CD4-positive, alpha-beta T cell treated with Interleukin-15 for 1 hour (primary cell): ENCODE measurements around the gene PCARE.

Source experiments
- DNase-seq: peaks from one replicate; pipeline ENCODE4 v3.0.0-alpha.2; 2020

PCARE gene

GRCh38 chr2:29061616-29062015 is 12.7 kb downstream of the PCARE start:
- DNase-seq: no peak

- DNase-seq: no peak
These were observed 13.1 kb downstream of the PCARE start for GRCh38 chr2:29061176-29061575.

DNA sequence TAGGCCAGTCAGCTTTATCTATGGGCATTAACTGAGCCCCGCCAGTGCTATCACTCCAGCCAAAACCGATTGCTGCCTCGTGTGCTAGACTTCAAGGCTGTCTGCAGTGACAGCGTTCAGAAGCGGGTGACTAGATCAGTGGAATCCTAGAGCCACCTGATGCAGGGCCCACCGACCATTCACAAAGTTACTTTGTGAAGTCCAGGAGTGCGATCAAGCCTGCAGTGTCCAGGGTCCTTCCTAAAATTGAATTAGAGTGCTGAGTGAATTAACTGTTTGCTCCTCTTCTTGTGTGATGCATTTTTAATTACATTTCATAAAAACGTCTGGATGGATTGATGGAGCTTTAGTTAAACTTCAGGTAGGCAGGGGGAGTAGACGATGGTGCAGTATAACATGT is 13.9 kb downstream of the PCARE start:
- no peak for DNase-seq

GRCh38 chr2:29059624-29060023 is 14.7 kb downstream of the PCARE start:
- no peak for DNase-seq

- DNase-seq: no peak
These were observed 17.3 kb downstream of the PCARE start for GRCh38 chr2:29057006-29057405.

DNA sequence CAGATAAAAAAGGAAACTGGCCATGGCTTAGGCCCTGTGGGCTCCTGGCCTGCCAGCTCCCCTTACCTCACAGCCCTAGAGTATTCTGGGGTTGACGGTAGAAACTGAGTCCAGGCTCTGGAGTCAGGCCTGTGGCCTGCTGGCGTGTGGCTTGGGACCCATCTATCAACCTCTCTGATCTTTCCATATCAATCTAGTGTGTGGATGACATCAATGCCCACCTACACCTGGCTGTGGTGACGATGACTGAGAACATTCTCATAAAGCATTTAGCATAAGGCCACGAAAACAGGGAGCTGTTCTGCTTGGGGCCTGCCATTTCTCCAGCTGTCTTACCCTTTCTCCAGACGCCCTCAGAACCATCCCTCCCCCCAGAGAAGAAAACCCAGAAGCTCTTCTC is 17.9 kb downstream of the PCARE start:
- DNase-seq: no peak

DNA sequence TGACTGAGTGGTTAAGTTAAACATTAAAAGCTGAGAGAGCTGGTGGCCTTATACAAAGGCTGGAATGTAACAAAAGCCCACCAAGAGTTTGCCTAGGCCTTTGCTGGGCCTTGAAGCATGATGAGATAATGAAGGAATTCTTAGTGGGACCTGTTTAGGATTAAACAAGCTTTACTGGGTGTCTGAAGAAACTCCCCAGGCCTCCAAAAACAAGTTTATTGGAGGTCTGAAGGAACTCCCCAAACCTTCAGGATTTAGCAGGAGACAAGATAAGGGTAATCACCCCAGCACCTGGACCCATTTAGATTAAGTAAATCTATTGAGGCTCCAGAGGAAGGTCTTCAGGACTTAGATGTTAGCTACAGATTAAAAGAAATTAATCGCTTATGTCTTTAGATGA is 18.7 kb downstream of the PCARE start:
- DNase-seq: no peak

GRCh38 chr2:29054430-29054829 is 19.9 kb downstream of the PCARE start:
- no peak for DNase-seq

DNA sequence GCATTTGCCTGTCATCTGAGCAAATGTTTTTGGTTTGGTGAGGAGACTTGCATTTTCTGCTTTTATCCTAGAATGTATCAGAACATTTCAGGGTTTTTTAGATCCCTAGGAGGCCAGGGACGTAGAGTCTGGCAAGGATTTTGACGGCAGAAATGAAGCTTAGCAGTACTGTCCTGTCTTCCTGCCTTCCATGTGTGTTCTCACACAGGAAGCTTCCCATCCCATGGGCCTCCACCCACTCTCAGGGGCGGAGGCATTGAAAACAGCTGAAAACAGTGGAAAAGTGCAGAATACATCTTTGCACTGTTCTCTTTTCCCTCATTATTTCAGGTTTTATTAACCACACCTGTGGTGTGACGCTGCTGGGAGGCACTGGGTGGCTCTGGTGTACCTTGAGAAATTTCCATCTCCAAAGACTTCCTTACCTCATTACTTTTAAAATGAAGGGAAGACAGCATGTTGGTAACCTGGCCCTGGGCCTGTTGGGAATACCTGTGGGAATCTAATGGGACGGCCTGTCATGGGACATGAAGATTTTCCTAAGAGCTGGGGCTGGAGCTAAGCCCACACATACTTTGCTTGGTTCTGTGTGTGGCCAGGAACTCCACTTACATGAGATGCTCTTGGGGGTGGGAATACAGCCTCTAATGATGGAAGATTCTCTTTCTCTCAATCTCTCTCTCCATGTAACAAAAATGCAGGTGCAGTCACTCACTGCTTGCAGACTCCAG is 20.5 kb downstream of the PCARE start:
- DNase-seq: no peak

DNA sequence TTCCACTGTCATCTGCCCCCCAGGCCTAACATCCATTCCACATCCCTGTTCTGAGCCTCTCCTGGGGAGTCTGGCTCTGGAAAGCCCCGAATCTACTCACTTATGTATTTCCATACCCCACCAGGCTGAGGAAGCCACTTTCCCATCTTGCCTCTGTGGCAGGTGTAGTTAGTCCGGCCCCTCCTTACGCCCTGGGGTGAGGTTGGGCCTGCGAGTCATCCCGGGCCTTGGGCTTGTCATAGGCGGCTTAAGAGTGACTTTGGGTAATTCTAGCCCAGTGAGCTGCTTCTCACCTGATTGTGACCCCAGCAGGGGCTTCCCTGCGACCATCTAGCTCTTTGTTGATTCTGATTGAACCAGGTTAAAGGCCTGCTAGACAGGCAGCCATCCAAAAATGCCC is 21.1 kb downstream of the PCARE start:
- no peak for DNase-seq

DNA sequence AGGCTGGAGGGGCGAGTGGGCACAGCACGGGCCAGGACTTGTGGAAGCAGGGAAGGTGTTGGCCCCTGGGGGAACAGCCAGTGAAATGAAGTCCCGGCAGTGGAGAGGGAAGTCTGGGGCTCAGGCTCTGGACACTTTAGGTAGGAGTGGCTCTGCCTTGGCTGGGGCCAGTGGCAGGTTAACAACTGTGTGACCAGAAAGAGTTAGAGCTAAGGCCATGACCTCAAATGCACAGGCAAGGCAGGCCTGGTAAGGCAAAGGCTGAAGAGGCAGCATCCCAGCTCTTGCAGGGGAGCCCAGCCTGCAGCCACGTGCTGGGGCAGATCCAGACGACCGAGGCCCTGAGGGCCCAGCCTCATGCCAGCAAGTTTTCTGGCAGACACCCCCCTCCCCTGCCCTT is 21.5 kb downstream of the PCARE start:
- DNase-seq: no peak

DNA sequence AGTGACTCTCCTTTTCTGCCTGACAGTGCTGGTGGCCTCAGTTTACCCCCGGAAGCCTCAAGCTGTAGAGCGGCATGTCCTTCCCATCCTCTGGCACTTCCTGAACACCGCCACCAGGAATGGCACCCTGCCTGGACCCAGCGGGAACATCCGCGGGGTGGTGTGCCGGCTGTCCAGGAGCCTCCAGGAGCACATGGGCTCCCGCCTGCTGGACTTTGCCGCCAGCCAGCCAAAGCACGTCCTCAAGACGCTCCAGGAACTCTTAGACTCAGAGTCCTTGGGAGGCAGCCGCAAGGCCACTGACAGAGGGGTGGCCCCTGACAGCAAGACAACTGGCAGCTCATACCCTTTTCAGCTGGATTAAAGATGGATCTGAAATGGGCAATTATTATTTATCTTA is 22.6 kb downstream of the PCARE start:
- no peak for DNase-seq

DNA sequence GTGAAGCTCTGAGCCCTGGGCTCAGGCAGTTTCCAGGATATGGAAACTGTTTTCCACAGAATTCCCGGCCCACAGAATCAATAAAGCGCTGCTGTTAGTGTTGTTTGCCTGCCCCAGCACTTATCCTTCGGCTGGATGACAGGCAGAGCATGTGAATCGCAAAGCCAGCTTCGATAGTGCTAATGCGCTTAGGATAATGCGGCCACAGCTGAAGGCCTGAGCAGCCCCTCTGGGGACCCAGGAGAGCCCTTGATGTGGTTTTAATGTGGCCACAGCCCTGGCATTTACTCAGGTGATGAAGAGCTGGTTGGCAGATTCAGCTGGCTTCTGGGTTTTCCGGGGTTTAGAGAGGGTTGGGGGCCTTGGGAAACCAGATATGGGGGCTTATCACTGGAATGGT is 23.7 kb downstream of the PCARE start:
- DNase-seq: no peak

DNA sequence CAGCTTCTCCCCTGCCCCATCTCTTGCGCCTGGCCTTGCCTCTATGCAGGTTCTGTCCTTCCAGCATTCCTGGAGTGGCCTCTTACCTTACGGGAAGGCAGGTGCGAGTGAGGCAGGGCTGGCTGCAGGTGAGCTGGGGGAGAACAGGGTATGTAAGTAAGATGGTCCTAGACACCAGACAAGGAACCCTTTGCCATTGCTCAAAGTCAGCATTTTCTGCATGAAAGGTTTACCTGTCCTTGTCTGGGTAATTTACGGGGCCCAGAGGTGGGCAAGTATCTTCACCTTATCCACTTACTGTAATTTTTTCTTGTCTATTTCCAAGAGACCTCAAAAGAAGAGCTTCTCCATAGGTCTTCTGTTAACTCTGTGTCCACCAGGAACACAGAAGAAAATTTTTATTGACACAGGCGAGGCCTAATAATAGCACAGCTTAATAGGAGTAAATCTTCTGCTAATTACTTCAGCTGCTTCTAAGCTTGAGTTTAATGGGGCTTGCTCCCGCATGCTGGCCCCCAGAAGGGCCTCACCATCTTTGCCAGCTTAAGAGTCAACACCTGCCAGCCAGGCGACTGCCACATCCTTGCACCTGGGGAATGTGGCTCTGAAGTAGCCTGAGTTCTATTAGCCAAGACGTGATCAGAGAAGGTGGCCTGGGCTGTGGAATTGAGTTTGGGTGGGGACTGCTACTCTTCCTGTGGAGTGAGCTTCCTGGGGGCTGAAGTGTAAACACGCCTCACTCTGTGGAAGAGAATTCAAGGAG is 27.1 kb downstream of the PCARE start:
- no peak for DNase-seq

DNA sequence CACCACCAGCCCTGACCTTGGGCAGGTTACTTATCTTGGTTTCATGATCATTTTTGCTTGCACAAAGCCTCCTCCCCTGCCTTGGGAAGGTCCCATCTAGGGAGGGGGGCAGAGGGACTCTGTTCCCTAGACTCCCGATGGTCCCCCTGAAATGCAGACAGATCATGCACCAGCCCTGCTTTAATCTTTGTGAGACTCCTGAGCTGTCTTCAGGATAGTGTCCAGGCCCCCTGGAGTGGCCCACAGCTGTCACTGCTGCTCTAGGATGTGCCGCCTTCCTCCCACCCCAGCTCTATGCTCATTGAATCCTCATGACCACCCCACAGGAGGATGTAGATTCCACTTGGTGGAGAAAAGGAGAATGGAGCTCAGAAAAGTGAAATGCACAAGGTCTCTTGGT is 28.0 kb downstream of the PCARE start:
- DNase-seq: no peak

DNA sequence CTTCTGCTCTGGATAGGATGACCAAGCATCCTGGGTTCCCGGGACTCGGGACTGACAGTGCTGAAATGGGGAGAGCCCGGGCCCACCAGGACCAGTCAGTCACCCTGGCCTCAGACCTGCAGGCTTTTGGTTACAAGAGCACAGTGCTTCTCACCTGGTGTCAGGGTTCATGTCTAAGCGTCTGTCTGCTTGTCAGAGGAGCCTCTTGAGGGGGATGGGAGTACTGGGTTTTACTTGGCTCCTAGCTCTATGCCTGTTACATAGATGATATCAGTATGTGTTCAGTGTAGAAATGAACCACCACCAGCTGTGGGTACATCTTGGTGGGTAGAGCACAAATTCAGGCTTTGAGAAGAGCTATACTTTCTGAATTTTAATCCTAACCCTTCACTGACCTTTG is 29.9 kb downstream of the PCARE start:
- no peak for DNase-seq

GRCh38 chr2:29042561-29043075 is 31.7 kb downstream of the PCARE start:
- DNase-seq: no peak

- no peak for DNase-seq
These were observed 33.1 kb downstream of the PCARE start for GRCh38 chr2:29041161-29041660.

GRCh38 chr2:29040552-29040951 is 33.8 kb downstream of the PCARE start:
- no peak for DNase-seq

DNA sequence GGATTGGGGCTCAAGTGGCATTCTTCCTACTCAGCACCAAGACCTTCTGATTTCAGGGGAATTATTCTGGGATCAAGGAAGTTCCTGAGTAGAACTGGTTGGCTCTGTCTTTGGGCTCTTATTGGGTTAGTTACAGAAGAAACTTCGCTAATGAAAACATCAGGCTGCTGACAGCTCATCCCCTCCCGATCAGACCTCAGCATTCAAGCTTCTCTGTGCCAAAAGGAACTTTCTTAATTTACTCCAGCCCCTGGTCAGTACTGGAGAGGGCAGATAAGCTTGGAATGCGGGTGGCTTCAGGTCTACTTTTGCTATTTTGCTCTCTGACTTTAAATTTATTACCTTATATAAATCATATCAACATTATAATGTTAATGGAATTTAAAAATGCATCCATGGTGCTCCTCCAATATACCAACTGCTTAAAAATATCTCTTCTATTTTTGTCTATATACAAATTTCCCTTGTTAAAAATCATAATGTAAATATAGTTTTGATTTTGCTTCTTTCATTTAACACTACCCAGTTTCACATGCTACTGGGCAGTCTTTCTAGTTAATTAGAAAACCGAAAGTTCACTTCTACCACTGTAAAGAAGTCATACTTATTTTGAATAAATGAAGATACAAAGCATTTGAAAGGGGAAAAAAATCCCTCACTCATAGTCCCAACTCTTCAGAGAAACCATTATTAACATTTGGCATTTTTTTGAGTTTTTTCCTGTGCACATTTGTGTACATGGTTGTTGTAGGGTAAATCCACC is 34.4 kb downstream of the PCARE start:
- no peak for DNase-seq

- no peak for DNase-seq
These were observed 39.1 kb downstream of the PCARE start for GRCh38 chr2:29035016-29035745.

- no peak for DNase-seq
These were observed 40.7 kb downstream of the PCARE start for GRCh38 chr2:29033656-29034055.

- no peak for DNase-seq
These were observed 41.2 kb downstream of the PCARE start for GRCh38 chr2:29033172-29033571.
